HEK293 (cell line): ENCODE data around the gene LAMA2.

Experiments used
- GLI4 ChIP-seq: fragments of 450-650 bp; formaldehyde crosslinking; IDR thresholded peaks from 2 replicates; pipeline ENCODE4 v1.5.1; 2016; ENCODE audit warnings: missing biosample characterization, missing genetic modification characterization
- GLIS2 ChIP-seq: fragments of 450-650 bp; formaldehyde crosslinking; IDR thresholded peaks from 2 replicates; pipeline ENCODE4 v1.5.1; 2016; ENCODE audit warnings: missing biosample characterization, missing genetic modification characterization
- TCF7L2 ChIP-seq: IDR thresholded peaks from 2 replicates; pipeline ENCODE4 v1.6.1; 2011; ENCODE audit warnings: low read depth, mild to moderate bottlenecking, inconsistent platforms, low read length, moderate library complexity, borderline replicate concordance
- ZEB2 ChIP-seq: fragments of 450-650 bp; formaldehyde crosslinking; IDR thresholded peaks from 2 replicates; pipeline ENCODE4 v1.5.1; 2016; ENCODE audit warnings: missing biosample characterization, missing genetic modification characterization
- ZNF2 ChIP-seq: fragments of 450-650 bp; formaldehyde crosslinking; IDR thresholded peaks from 2 replicates; pipeline ENCODE4 v1.5.1; 2016; ENCODE audit warnings: missing biosample characterization, missing genetic modification characterization
- ZNF24 ChIP-seq: fragments of 450-650 bp; formaldehyde crosslinking; IDR thresholded peaks from 2 replicates; pipeline ENCODE4 v1.5.1; 2016; ENCODE audit warnings: missing biosample characterization, missing genetic modification characterization
- ZNF324 ChIP-seq: fragments of 450-650 bp; formaldehyde crosslinking; IDR thresholded peaks from 2 replicates; pipeline ENCODE4 v1.5.1; 2016; ENCODE audit warnings: missing biosample characterization, missing genetic modification characterization
- TF ChIP-seq, protein P1 (sequence below): fragments of 450-650 bp; formaldehyde crosslinking; IDR thresholded peaks from 2 replicates; pipeline ENCODE4 v1.5.1; 2016; ENCODE audit warnings: missing biosample characterization, missing genetic modification characterization
- TF ChIP-seq, protein P2 (sequence below): fragments of 450-650 bp; formaldehyde crosslinking; IDR thresholded peaks from 2 replicates; pipeline ENCODE4 v1.5.1; 2017; ENCODE audit warnings: missing biosample characterization, missing genetic modification characterization

GRCh38 chr6:129444683-129445082 lies 561.7 kb downstream of the LAMA2 start:
- TF ChIP-seq GLI4 (tag by site-specific recombination): no peak
- TF ChIP-seq, protein P1, sequence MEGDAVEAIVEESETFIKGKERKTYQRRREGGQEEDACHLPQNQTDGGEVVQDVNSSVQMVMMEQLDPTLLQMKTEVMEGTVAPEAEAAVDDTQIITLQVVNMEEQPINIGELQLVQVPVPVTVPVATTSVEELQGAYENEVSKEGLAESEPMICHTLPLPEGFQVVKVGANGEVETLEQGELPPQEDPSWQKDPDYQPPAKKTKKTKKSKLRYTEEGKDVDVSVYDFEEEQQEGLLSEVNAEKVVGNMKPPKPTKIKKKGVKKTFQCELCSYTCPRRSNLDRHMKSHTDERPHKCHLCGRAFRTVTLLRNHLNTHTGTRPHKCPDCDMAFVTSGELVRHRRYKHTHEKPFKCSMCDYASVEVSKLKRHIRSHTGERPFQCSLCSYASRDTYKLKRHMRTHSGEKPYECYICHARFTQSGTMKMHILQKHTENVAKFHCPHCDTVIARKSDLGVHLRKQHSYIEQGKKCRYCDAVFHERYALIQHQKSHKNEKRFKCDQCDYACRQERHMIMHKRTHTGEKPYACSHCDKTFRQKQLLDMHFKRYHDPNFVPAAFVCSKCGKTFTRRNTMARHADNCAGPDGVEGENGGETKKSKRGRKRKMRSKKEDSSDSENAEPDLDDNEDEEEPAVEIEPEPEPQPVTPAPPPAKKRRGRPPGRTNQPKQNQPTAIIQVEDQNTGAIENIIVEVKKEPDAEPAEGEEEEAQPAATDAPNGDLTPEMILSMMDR (tag by site-specific recombination): no peak
- no peak for TF ChIP-seq TCF7L2
- TF ChIP-seq ZNF324 (tag by site-specific recombination): no peak
- no peak for TF ChIP-seq ZNF2 (tag by site-specific recombination)
- no peak for TF ChIP-seq ZEB2
- no peak for TF ChIP-seq GLIS2 (tag by site-specific recombination)
- no peak for TF ChIP-seq ZNF24 (tag by site-specific recombination)
- TF ChIP-seq, protein P2, sequence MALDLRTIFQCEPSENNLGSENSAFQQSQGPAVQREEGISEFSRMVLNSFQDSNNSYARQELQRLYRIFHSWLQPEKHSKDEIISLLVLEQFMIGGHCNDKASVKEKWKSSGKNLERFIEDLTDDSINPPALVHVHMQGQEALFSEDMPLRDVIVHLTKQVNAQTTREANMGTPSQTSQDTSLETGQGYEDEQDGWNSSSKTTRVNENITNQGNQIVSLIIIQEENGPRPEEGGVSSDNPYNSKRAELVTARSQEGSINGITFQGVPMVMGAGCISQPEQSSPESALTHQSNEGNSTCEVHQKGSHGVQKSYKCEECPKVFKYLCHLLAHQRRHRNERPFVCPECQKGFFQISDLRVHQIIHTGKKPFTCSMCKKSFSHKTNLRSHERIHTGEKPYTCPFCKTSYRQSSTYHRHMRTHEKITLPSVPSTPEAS: no peak
